NB4 (cell line): Measurements from ENCODE around the gene TSKU.

Experiments used
- CTCF ChIP-seq: IDR thresholded peaks from one replicate; pipeline ENCODE4 v1.5.1; 2012; ENCODE audit warnings: low read depth, low read length
- MAX ChIP-seq: IDR thresholded peaks from 2 replicates; pipeline ENCODE4 v1.6.1; 2011; ENCODE audit warnings: low read depth, low read length
- MYC ChIP-seq: IDR thresholded peaks from 2 replicates; pipeline ENCODE4 v1.6.1; 2011; ENCODE audit warnings: low read depth, low read length
- POLR2A ChIP-seq: IDR thresholded peaks from 2 replicates; pipeline ENCODE4 v1.6.1; 2011; ENCODE audit warnings: mild to moderate bottlenecking; ENCODE audit not compliant: insufficient read length; ENCODE audit errors: extremely low read depth

GRCh38 chr11:76742902-76743301 is 40.3 kb upstream of the TSKU start:
- no peak for TF ChIP-seq POLR2A
- TF ChIP-seq MAX: no peak
- TF ChIP-seq CTCF: no peak
- TF ChIP-seq MYC: no peak
